GM12874 (cell line): ENCODE results near the gene CNTN1.

Source experiments
- TF ChIP-seq, protein P1 (sequence below): IDR thresholded peaks from 2 replicates; pipeline ENCODE4 v1.5.1; 2011; ENCODE audit warnings: low read depth, mild to moderate bottlenecking, control low read depth, low read length, moderate library complexity; ENCODE audit not compliant: insufficient read depth

CNTN1 gene

DNA sequence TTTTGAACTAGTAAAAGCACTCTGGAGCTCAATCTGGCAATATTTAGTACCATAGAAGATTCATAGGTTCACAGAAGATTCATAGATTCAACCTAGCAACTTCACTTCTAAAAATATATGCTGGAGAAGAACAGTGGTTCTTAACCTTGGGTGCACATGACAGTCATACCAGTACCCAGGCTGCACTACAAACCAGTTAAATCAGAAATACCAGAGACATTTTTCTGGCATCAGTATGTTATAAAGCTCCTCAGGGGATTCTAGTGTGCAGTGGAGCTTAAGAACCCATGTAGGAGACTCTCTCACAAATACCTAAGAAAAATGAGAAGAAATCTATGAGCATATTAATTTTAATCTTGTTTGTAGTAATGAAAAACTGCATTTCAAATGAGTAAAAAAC, 46.6 kb downstream of the CNTN1 start:
- TF ChIP-seq, protein P1, sequence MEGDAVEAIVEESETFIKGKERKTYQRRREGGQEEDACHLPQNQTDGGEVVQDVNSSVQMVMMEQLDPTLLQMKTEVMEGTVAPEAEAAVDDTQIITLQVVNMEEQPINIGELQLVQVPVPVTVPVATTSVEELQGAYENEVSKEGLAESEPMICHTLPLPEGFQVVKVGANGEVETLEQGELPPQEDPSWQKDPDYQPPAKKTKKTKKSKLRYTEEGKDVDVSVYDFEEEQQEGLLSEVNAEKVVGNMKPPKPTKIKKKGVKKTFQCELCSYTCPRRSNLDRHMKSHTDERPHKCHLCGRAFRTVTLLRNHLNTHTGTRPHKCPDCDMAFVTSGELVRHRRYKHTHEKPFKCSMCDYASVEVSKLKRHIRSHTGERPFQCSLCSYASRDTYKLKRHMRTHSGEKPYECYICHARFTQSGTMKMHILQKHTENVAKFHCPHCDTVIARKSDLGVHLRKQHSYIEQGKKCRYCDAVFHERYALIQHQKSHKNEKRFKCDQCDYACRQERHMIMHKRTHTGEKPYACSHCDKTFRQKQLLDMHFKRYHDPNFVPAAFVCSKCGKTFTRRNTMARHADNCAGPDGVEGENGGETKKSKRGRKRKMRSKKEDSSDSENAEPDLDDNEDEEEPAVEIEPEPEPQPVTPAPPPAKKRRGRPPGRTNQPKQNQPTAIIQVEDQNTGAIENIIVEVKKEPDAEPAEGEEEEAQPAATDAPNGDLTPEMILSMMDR: no peak

DNA sequence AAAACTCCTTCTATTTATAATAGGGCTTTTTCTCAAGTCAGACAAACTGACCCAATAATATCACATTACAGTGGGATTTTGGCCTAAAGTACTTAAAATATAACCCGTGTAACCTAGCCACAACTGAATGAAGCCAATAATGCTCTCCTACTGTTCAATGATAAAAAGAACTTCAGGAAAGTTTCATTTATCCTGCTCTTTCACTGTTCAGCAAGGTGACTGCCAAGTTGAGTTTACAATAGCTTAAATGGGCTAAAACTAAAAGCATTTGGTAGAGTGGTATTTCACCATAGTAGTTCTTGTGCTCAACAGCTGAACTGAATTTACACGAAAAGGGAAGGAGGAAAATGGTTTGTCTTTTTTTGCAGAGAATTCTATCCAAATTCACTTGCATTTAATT, 49.8 kb downstream of the CNTN1 start:
- TF ChIP-seq, protein P1: no peak

DNA sequence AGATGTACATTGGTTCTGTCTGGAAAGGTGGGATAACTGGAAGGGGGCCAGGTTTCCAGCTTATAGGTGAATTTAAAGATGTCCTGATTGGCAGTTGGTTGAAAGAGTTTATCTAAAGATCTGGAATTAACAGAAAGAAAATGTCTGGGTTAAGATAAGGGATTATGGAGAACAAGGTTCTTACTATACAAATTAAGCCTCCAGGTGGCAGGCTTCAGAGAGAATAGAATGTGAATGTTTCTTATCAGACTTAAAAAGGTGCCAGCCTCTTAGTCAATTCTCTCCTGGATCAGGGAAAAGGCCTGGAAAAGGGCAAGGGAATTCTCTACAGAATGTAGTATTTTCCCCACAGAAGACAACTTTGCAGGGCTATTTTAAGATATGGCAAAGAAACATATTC, 53.1 kb downstream of the CNTN1 start:
- TF ChIP-seq, protein P1: no peak

DNA sequence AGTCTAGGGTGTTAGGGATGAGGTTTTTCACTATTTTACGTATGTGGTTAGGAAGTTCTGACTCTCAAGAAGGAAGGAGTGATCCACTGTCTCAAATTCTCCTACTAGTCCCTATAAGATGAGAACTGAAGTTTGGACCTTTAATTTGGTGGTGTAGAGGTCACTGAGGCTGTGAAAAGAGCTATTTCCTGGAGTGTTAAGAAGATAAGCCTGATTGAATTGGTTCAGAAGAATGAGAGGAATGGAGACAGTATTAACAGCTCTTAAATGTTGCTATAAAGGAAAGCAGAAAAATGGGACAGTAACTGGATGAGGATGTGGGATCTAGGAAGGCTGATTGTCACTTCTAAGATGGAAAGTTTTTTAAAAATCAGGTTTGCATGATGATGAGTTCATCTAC, 57.6 kb downstream of the CNTN1 start:
- TF ChIP-seq, protein P1: no peak

DNA sequence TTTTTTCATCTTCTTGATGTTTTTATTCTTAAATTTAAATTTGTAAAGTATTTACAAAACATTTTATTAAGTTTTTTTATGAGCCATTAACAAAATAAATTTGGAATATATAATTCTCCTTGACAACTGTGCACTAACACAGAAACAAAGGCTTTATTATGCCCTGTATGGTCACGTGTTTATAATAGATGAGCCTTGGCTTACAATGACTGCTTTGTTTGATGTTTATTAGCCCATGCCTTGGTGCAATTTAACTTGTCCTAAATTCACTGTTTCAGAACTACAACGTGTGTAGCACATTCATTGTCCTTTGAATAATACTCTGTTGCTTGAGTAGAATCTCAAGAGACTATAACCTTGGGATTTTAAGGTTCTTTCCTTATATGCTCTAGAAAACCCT, 59.8 kb downstream of the CNTN1 start:
- TF ChIP-seq, protein P1: no peak

DNA sequence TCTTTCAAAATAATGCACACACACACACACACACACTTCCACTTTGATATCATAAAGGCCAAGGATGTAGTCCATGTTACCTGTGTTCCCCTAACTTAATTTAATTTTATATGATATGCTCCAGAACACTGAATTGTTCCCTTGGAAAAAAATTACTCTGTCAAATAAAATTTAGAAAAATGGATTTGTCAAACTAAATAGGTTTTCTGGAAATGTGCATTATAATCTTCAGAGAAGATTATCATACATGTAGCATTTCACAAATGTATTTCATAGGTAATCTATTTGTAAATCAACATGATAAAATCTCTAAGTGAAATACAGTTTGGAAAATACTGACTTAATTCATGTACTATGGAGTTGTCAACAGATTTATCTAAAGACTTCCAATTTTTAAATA, 68.6 kb downstream of the CNTN1 start:
- TF ChIP-seq, protein P1: no peak

DNA sequence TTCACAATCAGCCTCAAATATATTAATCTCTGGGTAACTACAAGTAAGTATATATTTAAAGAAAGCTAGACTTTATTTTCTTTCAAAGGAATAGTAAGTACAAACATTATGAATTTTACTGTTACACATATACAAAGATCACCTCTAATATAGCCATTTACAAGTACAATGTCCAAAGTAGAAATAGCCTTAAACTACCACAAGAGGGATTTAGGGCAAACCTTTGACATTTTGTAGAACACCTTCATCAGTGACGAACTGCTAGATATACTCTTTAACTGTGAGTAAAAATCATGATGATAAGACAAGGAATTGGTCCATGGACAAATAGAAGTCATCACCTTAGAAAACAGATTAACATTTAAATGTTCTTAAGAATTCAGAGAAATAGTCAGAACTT, 69.8 kb downstream of the CNTN1 start:
- TF ChIP-seq, protein P1: no peak

DNA sequence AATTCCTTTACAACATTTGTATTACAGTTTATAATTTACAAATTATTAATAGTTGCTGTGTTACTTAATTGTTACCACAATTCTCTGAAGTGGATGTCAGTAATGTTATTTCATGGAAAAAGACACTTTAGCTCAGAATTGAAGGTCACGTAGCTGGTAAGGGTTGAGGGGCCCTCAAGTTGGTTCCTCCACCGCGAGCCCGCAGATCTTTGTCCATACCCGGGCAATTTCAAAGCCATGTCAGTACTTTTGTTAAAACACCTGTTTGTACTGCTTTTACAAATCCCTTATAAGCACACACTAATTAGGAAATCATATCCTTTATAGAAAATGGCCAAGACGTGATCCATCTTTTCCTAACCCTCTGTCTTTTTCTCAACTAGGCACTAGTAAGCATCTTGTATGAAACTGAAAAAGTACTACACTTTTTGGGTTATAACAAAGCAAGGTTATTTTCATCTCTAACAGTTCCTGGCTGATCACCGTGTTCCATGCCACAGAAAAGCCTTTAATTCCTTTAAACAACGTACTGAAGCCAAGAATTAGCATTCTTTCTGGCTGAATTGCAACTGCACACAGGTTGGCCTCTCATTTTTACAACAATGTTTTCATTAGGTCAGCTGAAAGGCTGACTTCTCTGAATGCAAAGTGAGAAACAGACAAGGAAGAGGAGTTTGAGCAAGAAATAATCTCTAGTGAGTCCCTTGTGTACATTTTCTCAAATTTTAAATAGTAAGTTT, 76.1 kb downstream of the CNTN1 start:
- TF ChIP-seq, protein P1: no peak
